ENCODE data around the gene RBPJ. TPM values are rescaled to one million over a fixed set of nuclear protein-coding genes. Genes with fewer than 3 reads are reported as not detected.

Gene RBPJ
- total RNA-seq, 1 experiment from 2014 or later: 115 TPM

DNA sequence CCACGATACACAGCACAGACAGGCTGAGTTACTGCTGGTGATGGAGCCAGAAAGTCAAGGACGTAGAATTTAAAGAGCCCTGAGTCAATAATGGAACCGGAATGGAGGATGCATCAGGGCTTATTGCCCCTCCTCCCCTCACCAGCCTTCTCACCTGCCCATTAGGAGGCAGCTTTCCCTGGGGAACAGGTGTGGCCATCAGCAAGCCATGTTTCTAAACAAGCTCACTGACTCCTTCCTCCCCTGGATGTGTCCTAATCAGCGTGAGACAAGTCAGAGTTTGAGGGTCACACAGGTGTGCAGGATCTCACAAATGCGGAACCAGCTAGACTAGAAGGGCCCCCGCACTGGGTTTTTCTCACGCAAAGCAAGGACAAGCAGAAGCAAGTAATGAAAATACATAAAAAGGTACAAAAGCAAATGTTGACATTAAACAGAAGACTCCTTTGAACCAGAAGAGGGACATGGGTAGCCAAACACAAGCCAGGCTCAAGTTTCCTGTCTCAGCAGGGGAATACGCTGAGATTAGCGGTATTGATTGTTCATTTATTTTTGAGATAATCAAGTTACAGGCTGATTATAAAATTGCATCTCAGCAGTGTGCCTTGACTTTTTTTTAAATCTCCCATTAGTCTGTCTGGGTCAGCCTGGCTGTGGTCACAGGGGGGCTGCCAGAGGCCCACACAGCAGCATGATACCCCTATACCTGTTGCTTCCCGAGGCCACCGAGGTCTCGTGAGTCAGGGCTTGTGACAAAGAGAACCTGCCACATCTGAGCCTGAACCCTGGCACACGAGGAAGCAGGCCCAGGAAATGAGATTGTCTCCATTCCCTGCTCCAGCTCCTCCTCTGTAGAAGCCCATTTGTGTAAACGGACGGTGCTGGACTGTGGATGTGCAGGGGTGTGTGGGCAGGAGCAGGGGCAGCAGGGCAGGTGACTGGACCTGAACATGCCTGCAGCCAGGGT, 132.0 kb downstream of the RBPJ start:
- Histone ChIP-seq H3K4me3 (no peak overlapping the region), H3K4me1 (peaks cover 6% of the 10 kb centered on the region; the same call in 1 of the 2 replicates), H3K27ac (no peak overlapping the region), H3K9me3 (replicated peaks) (no peaks in the 10 kb centered on the region), H3K27me3 (no peaks in the 10 kb centered on the region), H3K36me3 (no peaks in the 10 kb centered on the region)
- peak in 1 of 2 experiments; percentile 26 for DNase-seq

DNA sequence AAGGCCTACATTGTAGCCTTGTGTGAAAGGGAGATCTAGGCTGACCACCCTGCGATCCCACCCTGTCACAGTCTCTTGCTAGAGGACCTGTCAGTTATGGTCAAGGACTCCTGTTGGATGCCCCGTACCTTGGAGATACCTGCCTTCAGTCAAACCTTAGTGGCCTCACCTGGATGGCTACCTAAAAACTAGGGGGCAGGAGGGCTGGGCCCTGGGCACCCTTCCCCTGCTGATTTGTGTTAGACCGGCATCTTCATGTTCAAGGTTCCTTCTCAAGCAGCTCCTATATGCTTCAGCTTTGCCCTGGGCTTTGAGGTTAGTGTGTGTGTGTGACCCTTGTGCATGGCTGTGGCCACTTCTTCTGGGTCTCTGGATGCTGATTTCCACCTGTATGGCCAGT, 134.1 kb downstream of the RBPJ start:
- no peak for DNase-seq
- Histone ChIP-seq H3K27ac (no peak overlapping the region), H3K27me3 (no peaks in the 10 kb centered on the region), H3K9me3 (replicated peaks) (no peaks in the 10 kb centered on the region), H3K4me1 (peaks cover 11% of the 10 kb centered on the region; the same call in 1 of the 2 replicates), H3K4me3 (no peak overlapping the region), H3K36me3 (no peaks in the 10 kb centered on the region)

DNA sequence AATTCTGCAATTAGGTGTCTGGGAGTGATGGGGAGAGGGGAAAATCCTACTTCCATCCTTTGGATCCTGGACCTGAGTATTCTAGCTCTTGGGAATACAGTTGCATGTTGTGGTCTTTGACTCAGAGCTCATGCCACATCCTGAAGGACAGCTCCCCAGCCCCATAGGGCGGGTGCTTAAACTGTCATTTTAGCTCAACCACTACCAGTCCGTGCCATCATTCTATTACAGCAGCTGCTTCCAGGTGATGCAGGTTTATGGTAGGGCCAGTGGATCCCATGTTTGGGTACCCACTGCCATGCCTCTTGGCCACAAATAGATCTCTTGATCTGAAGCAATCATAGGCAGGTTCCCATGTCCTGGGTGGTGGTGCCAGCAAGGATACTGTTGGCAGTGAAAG, 134.8 kb downstream of the RBPJ start:
- no peak overlapping the region for H3K27ac ChIP-seq
- H3K36me3 ChIP-seq: no peaks in the 10 kb centered on the region
- H3K9me3 ChIP-seq (replicated peaks): no peaks in the 10 kb centered on the region
- H3K4me3 ChIP-seq: no peak overlapping the region
- peaks cover 11% of the 10 kb centered on the region; the same call in 1 of the 2 replicates for H3K4me1 ChIP-seq
- H3K27me3 ChIP-seq: no peaks in the 10 kb centered on the region
- no peak for DNase-seq

DNA sequence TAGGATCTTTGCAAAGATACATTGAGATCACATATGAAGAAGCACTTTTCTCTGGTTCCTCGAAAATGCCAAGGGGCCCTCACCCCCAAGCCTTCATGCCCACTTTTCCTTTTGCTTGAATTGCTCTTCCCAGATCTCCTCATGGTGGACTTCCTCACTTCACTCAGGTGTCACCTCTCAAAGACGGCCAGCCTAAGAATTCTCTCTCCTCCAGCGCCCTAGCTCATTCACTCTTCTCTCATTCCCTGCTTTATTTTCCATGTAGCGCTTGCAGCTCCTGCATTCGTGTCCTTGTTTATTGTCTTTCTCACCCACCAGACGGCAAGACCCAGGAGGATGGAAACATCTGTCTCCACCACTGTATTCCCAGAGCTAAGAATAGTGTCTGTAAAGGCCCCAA, 136.6 kb downstream of the RBPJ start:
- Histone ChIP-seq H3K27ac (no peak overlapping the region), H3K4me3 (no peak overlapping the region), H3K9me3 (replicated peaks) (no peaks in the 10 kb centered on the region), H3K27me3 (no peaks in the 10 kb centered on the region), H3K36me3 (no peaks in the 10 kb centered on the region), H3K4me1 (peaks cover 12% of the 10 kb centered on the region; the same call in 1 of the 2 replicates)
- no peak for DNase-seq

DNA sequence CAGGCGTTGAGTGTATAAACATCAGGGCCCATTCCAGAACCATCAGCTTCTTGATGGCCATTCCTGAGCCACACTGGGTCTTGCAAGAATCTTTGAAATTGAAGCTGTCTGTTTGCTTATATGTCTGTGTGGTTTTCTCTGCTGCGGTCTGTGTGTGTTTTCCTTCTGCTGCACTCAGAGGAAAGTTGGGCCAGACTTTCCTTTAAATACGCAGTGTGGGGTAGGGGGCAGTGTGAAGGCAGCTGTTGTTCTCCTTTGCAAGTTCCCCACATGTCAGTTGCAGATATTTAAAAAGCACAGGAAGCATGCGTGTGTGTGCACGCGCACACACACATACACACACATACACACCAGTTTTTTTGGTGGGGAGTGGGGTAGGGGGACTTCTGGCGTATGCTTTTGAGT, 137.3 kb downstream of the RBPJ start:
- H3K4me1 ChIP-seq: peaks cover 16% of the 10 kb centered on the region; the same call in 1 of the 2 replicates
- no peaks in the 10 kb centered on the region for H3K27me3 ChIP-seq
- no peak overlapping the region; the same call in 1 of the 2 replicates for H3K4me3 ChIP-seq
- peak; percentile 62 to 80 for DNase-seq
- H3K36me3 ChIP-seq: no peaks in the 10 kb centered on the region
- no peaks in the 10 kb centered on the region for H3K9me3 ChIP-seq (replicated peaks)
- H3K27ac ChIP-seq: peak overlapping the region; percentile 25; the same call in 1 of the 2 replicates

DNA sequence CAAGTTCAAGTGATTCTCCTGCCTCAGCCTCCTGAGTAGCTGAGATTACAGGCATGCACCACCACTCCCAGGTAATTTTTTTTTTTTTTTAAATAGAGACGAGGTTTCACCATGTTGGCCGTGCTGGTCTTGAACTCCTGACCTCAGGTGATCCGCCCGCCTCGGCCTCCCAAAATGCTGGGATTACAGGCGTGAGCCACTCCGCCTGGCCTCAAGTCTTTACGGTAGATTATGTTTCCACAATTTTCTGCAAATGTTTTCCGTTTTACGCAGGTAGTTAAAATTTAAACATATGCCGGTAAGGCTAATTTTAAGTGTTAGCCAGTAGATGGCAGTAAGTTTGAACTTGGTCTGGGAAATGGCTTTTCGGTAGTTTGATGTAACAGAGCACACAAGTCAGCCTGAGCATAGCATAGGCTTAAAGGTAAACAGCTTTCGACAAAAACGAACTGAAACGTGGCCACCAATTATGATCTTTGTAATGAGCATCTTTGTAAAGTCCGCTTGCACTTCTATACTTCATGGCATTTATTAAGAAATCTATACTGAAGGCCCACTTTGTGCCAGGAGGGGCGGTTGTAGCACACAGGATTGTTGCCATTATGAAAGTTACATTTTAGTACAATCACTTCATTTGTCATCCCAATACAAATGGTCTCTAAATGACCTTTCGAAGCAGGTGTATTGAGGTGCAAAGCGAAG, 138.4 kb downstream of the RBPJ start:
- Histone ChIP-seq H3K4me1 (peaks cover 18% of the 10 kb centered on the region; the same call in 1 of the 2 replicates), H3K36me3 (no peaks in the 10 kb centered on the region), H3K4me3 (no peak overlapping the region), H3K27me3 (no peaks in the 10 kb centered on the region), H3K9me3 (replicated peaks) (peaks cover 7% of the 10 kb centered on the region; the same call in 1 of the 2 replicates), H3K27ac (no peak overlapping the region)
- DNase-seq: peak in 1 of 2 experiments; percentile 75

DNA sequence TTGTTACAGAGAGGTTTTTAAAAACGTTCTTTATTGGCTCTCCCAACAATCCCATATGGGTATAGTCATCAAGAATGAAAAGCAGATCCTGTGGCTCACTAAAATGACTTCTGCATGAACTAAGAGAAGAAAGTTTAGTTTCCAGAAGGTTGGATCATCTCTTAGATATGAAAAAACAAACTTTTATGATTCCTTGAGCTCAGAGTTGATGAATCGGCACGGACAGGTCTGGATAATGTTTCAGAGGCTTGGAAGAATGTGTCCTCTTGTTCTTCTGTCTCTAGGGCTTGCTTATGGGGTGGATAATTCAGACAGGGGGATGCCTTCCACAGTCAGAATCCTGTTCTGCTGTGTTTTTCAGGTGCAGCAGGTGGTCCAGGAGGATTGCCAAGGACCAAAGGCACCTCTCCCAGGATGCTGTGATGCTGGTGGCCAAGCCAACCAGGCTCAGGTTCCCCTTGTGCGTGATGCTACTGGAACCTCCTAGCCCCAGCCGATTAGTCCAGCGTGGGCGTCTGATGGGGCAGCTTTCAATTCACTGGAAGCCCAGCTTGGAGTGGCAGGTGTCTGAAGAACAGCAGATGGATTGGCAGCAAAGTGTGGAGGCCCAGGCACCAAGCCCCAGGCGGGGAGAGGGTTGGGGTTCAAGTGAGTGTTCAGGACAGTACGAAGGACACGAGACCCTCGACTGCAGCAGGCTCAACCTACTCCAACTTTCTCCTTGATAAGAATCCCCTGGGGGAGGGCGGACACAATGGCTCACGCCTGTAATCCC, 139.1 kb downstream of the RBPJ start:
- DNase-seq: no peak
- H3K4me3 ChIP-seq: no peak overlapping the region
- H3K27ac ChIP-seq: no peak overlapping the region
- H3K4me1 ChIP-seq: peaks cover 18% of the 10 kb centered on the region; the same call in 1 of the 2 replicates
- no peaks in the 10 kb centered on the region for H3K27me3 ChIP-seq
- H3K36me3 ChIP-seq: no peaks in the 10 kb centered on the region
- H3K9me3 ChIP-seq (replicated peaks): peaks cover 7% of the 10 kb centered on the region; the same call in 1 of the 2 replicates

DNA sequence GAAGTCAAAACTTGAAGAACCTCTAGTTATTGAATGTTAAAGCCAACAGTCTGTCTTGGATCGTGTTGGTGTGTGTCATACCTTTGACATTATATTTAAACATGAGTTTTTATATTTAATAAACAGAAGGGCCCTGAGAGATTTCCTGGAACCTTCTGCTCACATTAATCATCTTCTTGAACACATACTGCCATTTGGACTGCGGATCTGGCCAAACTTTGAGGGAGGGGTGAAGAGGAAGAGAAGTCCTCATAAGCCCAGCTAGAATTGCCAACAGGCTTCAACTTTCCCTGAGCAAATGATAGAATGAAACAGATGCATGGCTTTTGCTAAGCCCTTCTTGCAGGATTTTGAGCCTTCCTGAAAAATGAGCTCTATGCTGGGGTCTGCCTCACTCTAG, 142.1 kb downstream of the RBPJ start:
- Histone ChIP-seq H3K27ac (peak overlapping the region; percentile 17; the same call in 1 of the 2 replicates), H3K36me3 (no peaks in the 10 kb centered on the region), H3K9me3 (replicated peaks) (peaks cover 7% of the 10 kb centered on the region; the same call in 1 of the 2 replicates), H3K4me1 (peaks cover 12% of the 10 kb centered on the region; the same call in 1 of the 2 replicates), H3K27me3 (no peaks in the 10 kb centered on the region), H3K4me3 (no peak overlapping the region)
- DNase-seq: peak; percentile 48 to 86

DNA sequence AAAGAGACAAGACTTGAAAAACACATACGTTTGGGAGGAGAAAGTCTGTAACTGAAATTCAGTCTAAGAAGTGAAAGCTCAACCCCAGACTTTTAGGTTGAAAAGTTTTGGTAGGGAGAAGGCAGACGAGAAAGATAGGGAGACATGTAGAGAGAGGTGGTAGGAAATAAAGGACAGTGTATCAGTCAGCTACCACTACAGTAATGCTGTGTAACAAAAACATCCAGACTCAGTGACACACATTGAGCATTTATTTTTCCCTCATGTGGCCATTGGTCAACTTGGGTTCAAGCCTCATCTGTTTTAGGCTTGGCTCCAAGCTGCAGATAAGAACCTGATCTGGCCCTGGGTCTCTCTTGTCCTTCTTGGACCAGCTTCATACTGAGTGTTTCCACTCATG, 142.6 kb downstream of the RBPJ start:
- Histone ChIP-seq H3K27ac (peak overlapping the region; percentile 17; the same call in 1 of the 2 replicates), H3K27me3 (no peaks in the 10 kb centered on the region), H3K4me3 (no peak overlapping the region), H3K4me1 (peaks cover 8% of the 10 kb centered on the region; the same call in 1 of the 2 replicates), H3K9me3 (replicated peaks) (peaks cover 7% of the 10 kb centered on the region; the same call in 1 of the 2 replicates), H3K36me3 (no peaks in the 10 kb centered on the region)
- no peak for DNase-seq

DNA sequence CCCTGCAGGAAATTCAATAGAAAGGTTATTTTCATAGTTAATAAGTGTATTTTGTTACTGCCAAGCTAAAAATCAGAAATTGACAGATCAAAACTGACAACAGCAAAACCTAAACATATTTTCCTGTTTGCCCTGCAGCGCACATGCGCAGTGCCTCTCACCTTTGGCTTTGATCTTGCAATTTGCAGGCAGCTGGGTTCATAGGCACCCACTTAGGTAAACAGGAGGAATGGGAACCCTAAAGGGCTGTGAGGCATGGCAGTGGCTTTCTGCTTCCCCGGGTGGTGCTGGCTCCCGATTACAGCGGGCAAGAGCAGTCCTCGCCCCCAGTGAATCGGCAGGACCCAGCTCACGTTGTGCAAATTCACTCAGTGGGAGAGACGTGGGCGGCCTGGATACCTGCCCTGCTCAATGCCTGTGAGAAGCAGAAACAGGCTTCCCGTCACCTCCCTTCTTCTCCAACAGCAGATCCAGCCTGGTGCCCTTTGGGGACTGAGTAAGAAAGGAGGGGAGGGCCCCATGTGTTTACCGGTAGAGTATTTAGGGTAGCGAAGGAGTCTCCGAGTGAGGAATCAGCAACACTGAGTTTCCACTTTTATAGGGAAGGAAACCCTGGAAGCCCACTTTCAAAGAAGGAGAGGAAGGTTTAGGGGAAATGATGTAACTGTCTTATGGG, 143.7 kb downstream of the RBPJ start:
- H3K27me3 ChIP-seq: no peaks in the 10 kb centered on the region
- no peak for DNase-seq
- H3K9me3 ChIP-seq (replicated peaks): peaks cover 7% of the 10 kb centered on the region; the same call in 1 of the 2 replicates
- H3K4me1 ChIP-seq: peaks cover 10% of the 10 kb centered on the region
- H3K27ac ChIP-seq: no peak overlapping the region
- H3K4me3 ChIP-seq: no peak overlapping the region
- no peaks in the 10 kb centered on the region for H3K36me3 ChIP-seq

DNA sequence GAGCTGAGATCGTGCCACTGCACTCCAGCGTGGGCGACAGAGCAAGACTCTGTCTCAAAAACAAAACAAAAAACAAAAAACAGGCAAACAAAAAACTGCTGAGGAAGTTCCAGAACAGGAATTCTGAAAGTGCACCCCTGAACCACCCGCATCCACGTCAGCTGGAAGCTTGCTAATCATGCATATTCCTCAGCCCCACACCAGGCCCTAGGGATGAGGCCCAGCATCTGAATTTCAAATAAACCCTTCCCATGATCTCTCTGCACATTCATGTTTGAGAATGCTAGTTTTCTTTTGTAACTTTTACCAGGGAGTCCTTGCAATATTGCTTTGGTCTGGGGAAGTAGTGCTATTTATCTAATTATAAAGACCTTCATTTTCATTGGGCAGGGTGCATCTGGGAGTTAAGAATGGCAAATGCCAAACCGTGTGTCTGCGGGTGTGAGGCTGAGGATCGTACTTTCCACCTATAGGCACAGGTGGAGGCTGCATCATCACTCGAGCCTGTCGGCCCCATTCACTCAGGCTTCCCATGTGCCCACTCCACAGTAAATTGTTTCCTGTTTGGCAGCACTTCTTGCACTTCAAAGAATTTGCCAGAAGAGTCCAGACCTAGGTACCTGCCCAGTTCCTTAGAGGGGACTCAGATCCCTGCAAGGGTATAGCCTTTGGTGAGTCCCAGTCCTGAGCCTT, 145.9 kb downstream of the RBPJ start:
- peaks cover 9% of the 10 kb centered on the region; the same call in 1 of the 2 replicates for H3K9me3 ChIP-seq (replicated peaks)
- no peak overlapping the region for H3K4me3 ChIP-seq
- peaks cover 10% of the 10 kb centered on the region for H3K4me1 ChIP-seq
- DNase-seq: no peak
- no peaks in the 10 kb centered on the region for H3K36me3 ChIP-seq
- no peak overlapping the region for H3K27ac ChIP-seq
- no peaks in the 10 kb centered on the region for H3K27me3 ChIP-seq

DNA sequence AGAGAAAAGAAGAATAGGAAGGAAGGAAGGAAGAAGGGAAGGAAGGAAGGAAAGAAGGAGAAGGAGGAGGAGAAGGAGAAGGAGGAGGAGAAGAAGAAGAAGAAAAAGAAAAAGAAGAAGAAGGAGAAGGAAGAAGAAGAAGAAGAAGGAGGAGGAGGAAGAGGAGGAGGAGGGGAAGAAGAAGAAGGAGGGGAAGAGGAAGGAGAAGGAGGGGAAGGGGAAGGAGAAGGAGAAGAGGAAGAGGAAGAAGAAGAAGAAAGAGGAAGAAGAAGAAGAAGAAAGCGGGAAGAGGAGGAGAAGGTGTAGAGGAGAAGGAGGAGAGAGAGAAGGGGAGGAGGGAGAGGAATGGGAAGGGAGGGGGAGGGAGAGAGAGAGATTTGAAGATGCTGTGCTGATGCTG, 146.9 kb downstream of the RBPJ start:
- DNase-seq: no peak
- no peaks in the 10 kb centered on the region for H3K36me3 ChIP-seq
- no peak overlapping the region for H3K27ac ChIP-seq
- H3K9me3 ChIP-seq (replicated peaks): peaks cover 9% of the 10 kb centered on the region; the same call in 1 of the 2 replicates
- H3K4me3 ChIP-seq: no peak overlapping the region
- H3K27me3 ChIP-seq: no peaks in the 10 kb centered on the region
- H3K4me1 ChIP-seq: peaks cover 11% of the 10 kb centered on the region; the same call in 1 of the 2 replicates

DNA sequence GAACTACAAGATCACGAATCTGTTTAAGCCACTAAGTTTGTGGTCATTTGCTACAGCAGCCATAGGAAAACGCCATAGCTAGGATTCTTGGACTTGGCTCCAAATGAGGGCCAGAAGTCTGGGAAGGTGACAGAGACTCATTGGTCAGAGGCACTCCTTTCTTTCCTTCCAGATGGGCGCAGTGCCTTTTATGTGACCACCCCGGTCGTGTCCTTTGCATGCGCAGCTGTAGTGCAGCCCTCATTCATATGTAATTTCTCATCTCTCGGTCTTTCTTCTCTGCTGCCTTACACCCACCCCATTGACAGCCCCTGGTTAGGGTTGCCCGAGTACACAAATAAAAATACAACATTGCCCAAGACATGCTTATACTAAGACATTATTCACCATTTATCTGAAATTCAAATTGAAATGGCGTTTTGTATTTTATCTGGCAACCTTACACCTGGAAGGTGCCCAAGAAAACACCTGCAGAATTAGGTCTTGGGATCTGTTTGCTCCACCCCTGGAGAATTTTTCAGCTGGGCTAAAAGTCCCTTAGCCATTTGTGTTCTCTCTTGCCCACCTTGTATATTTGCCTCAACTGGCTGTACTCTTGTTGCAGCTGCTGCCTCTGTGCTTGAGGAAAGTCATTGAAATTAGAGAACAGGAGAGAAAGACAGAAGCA, 147.6 kb downstream of the RBPJ start:
- Histone ChIP-seq H3K4me1 (peaks cover 8% of the 10 kb centered on the region; the same call in 1 of the 2 replicates), H3K27me3 (no peaks in the 10 kb centered on the region), H3K9me3 (replicated peaks) (peaks cover 6% of the 10 kb centered on the region; the same call in 1 of the 2 replicates), H3K4me3 (no peak overlapping the region), H3K27ac (no peak overlapping the region), H3K36me3 (no peaks in the 10 kb centered on the region)
- DNase-seq: peak in 1 of 2 experiments; percentile 47

Measured in SJCRH30 (cell line).